ENCODE measurements around the gene SLC25A13. TPM values are rescaled to one million over a fixed set of nuclear protein-coding genes. Genes with fewer than 3 reads are reported as not detected.

SLC25A13 gene
- total RNA-seq, 1 donor from 2014 or later = 28.5 TPM

- TF ChIP-seq CTCF (IDR thresholded peaks at IDR 0.05) = no peak
- H3K4me1 Mint-ChIP-seq = peaks cover 46% of the 10 kb centered on the region
- no peaks in the 10 kb centered on the region for H3K27me3 Mint-ChIP-seq
- no peaks in the 10 kb centered on the region for H3K9me3 Mint-ChIP-seq
- H3K36me3 Mint-ChIP-seq (ENCODE audit: low read depth) = peaks cover 16% of the 10 kb centered on the region
- DNase-seq (no peak), ATAC-seq (ENCODE audit: low read depth) (no peak)
- intact Hi-C loops (cut with micrococcal nuclease) = no loop called here
- no peak overlapping the region for H3K27ac Mint-ChIP-seq
- POLR2A ChIA-PET = no interaction called here
- CTCF ChIA-PET = no interaction called here
- no peak overlapping the region for H3K4me3 Mint-ChIP-seq
These were observed 16.0 kb downstream of the SLC25A13 start for GRCh38 chr7:96305915-96306314.

GRCh38 chr7:96304573-96304972, 17.3 kb downstream of the SLC25A13 start:
- no peaks in the 10 kb centered on the region for H3K9me3 Mint-ChIP-seq
- H3K27me3 Mint-ChIP-seq = no peaks in the 10 kb centered on the region
- DNase-seq (no peak), ATAC-seq (ENCODE audit: low read depth) (no peak)
- POLR2A ChIA-PET = no interaction called here
- no peak for TF ChIP-seq CTCF (IDR thresholded peaks at IDR 0.05)
- peaks cover 12% of the 10 kb centered on the region for H3K36me3 Mint-ChIP-seq (ENCODE audit: low read depth)
- intact Hi-C loops (cut with micrococcal nuclease) = no loop called here
- H3K4me1 Mint-ChIP-seq = peaks cover 53% of the 10 kb centered on the region
- CTCF ChIA-PET = no interaction called here
- no peak overlapping the region for H3K4me3 Mint-ChIP-seq
- H3K27ac Mint-ChIP-seq = no peak overlapping the region

GRCh38 chr7:96303686-96304443, 18.0 kb downstream of the SLC25A13 start:
- no peak for TF ChIP-seq CTCF (IDR thresholded peaks at IDR 0.05)
- no peak overlapping the region for H3K27ac Mint-ChIP-seq
- no peak for DNase-seq
- intact Hi-C loops (cut with micrococcal nuclease) = no loop called here
- no peak for ATAC-seq (ENCODE audit: low read depth)
- peaks cover 51% of the 10 kb centered on the region for H3K4me1 Mint-ChIP-seq
- CTCF ChIA-PET = no interaction called here
- H3K36me3 Mint-ChIP-seq (ENCODE audit: low read depth) = peaks cover 12% of the 10 kb centered on the region
- no peaks in the 10 kb centered on the region for H3K9me3 Mint-ChIP-seq
- no peaks in the 10 kb centered on the region for H3K27me3 Mint-ChIP-seq
- no peak overlapping the region for H3K4me3 Mint-ChIP-seq
- POLR2A ChIA-PET = no interaction called here

GRCh38 chr7:96303105-96303685, 18.7 kb downstream of the SLC25A13 start:
- TF ChIP-seq CTCF (IDR thresholded peaks at IDR 0.05) = no peak
- Mint-ChIP-seq H3K9me3 (no peaks in the 10 kb centered on the region), H3K4me1 (peaks cover 48% of the 10 kb centered on the region), H3K4me3 (no peak overlapping the region), H3K27me3 (no peaks in the 10 kb centered on the region), H3K36me3 (ENCODE audit: low read depth) (peaks cover 8% of the 10 kb centered on the region), H3K27ac (no peak overlapping the region)
- DNase-seq (no peak), ATAC-seq (ENCODE audit: low read depth) (no peak)
- POLR2A ChIA-PET = no interaction called here
- CTCF ChIA-PET = no interaction called here
- intact Hi-C loops (cut with micrococcal nuclease) = no loop called here

- no peaks in the 10 kb centered on the region for H3K27me3 Mint-ChIP-seq
- no peak overlapping the region for H3K27ac Mint-ChIP-seq
- no peak for TF ChIP-seq CTCF (IDR thresholded peaks at IDR 0.05)
- ATAC-seq (ENCODE audit: low read depth) (no peak), DNase-seq (no peak)
- no peaks in the 10 kb centered on the region for H3K9me3 Mint-ChIP-seq
- H3K4me3 Mint-ChIP-seq = no peak overlapping the region
- peaks cover 40% of the 10 kb centered on the region for H3K4me1 Mint-ChIP-seq
- ChIA-PET POLR2A (interaction anchor here (1.0 kb wide), 1 partner anchor 12 kb away, joined by 3 read pairs; no protein-coding TSS in a partner anchor), CTCF (no interaction called here)
- intact Hi-C loops (cut with micrococcal nuclease) = no loop called here
- H3K36me3 Mint-ChIP-seq (ENCODE audit: low read depth) = peaks cover 10% of the 10 kb centered on the region
These were observed 20.9 kb downstream of the SLC25A13 start for GRCh38 chr7:96300986-96301385.

Data from activated B cell treated with CpG ODN at 0.5 μM for 24 hours (primary cell).